Liver (tissue), 9 donors: ENCODE results near the gene CCBE1. TPM values are rescaled to one million over a fixed set of nuclear protein-coding genes. Genes with fewer than 3 reads are reported as not detected.

Source experiments
- DNase-seq: peaks from one replicate; pipeline ENCODE4 v3.0.0-alpha.2; 2017; ENCODE audit warnings: low spot score
- H3K27ac ChIP-seq, 2 donors: one replicate each; pipeline ENCODE4 v1.7.0; 2013; ENCODE audit warnings: inconsistent platforms in 2 of 2, low read length in 2 of 2, control low read depth in 1 of 2, low read depth in 1 of 2, mild to moderate bottlenecking in 1 of 2
- H3K27me3 ChIP-seq, 4 donors: one replicate each; pipeline versions ENCODE4 v1.6.1 to v1.7.0; 2013; ENCODE audit warnings: low read length in 3 of 4, inconsistent platforms in 1 of 4, mild to moderate bottlenecking in 1 of 4, moderate library complexity in 1 of 4; ENCODE audit not compliant: control insufficient read depth in 4 of 4, insufficient read depth in 4 of 4
- H3K36me3 ChIP-seq, 4 donors: one replicate each; pipeline versions ENCODE4 v1.6.1 to v1.7.0; 2013; ENCODE audit warnings: low read length in 3 of 4, mild to moderate bottlenecking in 3 of 4, low read depth in 1 of 4, moderate library complexity in 1 of 4; ENCODE audit not compliant: control insufficient read depth in 4 of 4, insufficient read depth in 3 of 4
- H3K4me1 ChIP-seq, 4 donors: one replicate each; pipeline versions ENCODE4 v1.6.1 to v1.7.0; 2013; ENCODE audit warnings: low read length in 3 of 4, mild to moderate bottlenecking in 3 of 4, moderate library complexity in 1 of 4; ENCODE audit not compliant: control insufficient read depth in 4 of 4, insufficient read depth in 4 of 4
- H3K4me3 ChIP-seq, 3 donors: one replicate each; pipeline versions ENCODE4 v1.6.1 to v1.7.0; 2013; ENCODE audit warnings: low read length in 3 of 3, control low read depth in 1 of 3, low read depth in 1 of 3, mild to moderate bottlenecking in 1 of 3
- H3K9ac ChIP-seq, 2 donors: one replicate each; pipeline ENCODE4 v1.7.0; 2013; ENCODE audit warnings: low read length in 2 of 2, mild to moderate bottlenecking in 2 of 2, moderate library complexity in 2 of 2, control low read depth in 1 of 2, low read depth in 1 of 2
- H3K9me3 ChIP-seq, 4 donors: one replicate each; pipeline versions ENCODE4 v1.6.1 to v1.7.0; 2013; ENCODE audit warnings: low read length in 3 of 4; ENCODE audit not compliant: control insufficient read depth in 4 of 4
- ATF3 ChIP-seq: IDR thresholded peaks from 2 replicates; pipeline ENCODE4 v1.6.1; 2016; ENCODE audit warnings: antibody characterized with exemption
- EGR1 ChIP-seq, 2 donors: IDR thresholded peaks; 2 replicates each; pipeline ENCODE4 v1.6.1; 2016 to 2018; ENCODE audit warnings: antibody characterized with exemption in 2 of 2, low read depth in 2 of 2
- FOXA2 ChIP-seq: IDR thresholded peaks from 2 replicates; pipeline ENCODE4 v1.6.1; 2016; ENCODE audit warnings: antibody characterized with exemption
- GABPA ChIP-seq, 2 donors: IDR thresholded peaks in 1 of 2; conservative IDR thresholded peaks in 1 of 2; 2 replicates each; pipeline ENCODE4 v1.6.1; 2016; ENCODE audit warnings: antibody characterized with exemption in 2 of 2, mild to moderate bottlenecking in 1 of 2, moderate library complexity in 1 of 2
- HNF4A ChIP-seq, 2 donors: conservative IDR thresholded peaks; 2 replicates each; pipeline ENCODE4 v1.6.1; 2016; ENCODE audit warnings: antibody characterized with exemption in 2 of 2, mild to moderate bottlenecking in 2 of 2
- HNF4G ChIP-seq: IDR thresholded peaks from 2 replicates; pipeline ENCODE4 v1.6.1; 2016; ENCODE audit warnings: antibody characterized with exemption
- JUND ChIP-seq, 2 donors: IDR thresholded peaks; 2 replicates each; pipeline ENCODE4 v1.6.1; 2016; ENCODE audit warnings: antibody characterized with exemption in 2 of 2
- NR2F2 ChIP-seq: IDR thresholded peaks from 2 replicates; pipeline ENCODE4 v1.6.1; 2016; ENCODE audit warnings: antibody characterized with exemption
- RAD21 ChIP-seq, 2 donors: IDR thresholded peaks; 2 replicates each; pipeline ENCODE4 v1.6.1; 2016; ENCODE audit warnings: antibody characterized with exemption in 2 of 2, mild to moderate bottlenecking in 2 of 2
- RXRA ChIP-seq, 2 donors: IDR thresholded peaks; 2 replicates each; pipeline ENCODE4 v1.6.1; 2017 to 2018; ENCODE audit warnings: antibody characterized with exemption in 2 of 2, mild to moderate bottlenecking in 1 of 2
- SP1 ChIP-seq: IDR thresholded peaks from 2 replicates; pipeline ENCODE4 v1.6.1; 2018; ENCODE audit warnings: antibody characterized with exemption, mild to moderate bottlenecking
- TAF1 ChIP-seq: conservative IDR thresholded peaks from 2 replicates; pipeline ENCODE4 v1.6.1; 2016; ENCODE audit warnings: antibody characterized with exemption, mild to moderate bottlenecking
- YY1 ChIP-seq: IDR thresholded peaks from 2 replicates; pipeline ENCODE4 v1.6.1; 2016; ENCODE audit warnings: antibody characterized with exemption, mild to moderate bottlenecking
- ZBTB33 ChIP-seq: IDR thresholded peaks from 2 replicates; pipeline ENCODE4 v1.6.1; 2016; ENCODE audit warnings: antibody characterized with exemption
- WGBS: extraction: QIAGEN DNeasy Blood & Tissue Kit; methylation state at CpG from one replicate; pipeline ENCODE4 v1.1.7; 2013; 5-methylcytosine and 5-hydroxymethylcytosine counted together
- polyA plus RNA-seq, 2 donors: library from polyadenylated mRNA; stranded (reverse) in 1 of 2; unstranded in 1 of 2; fragments of 200-250 nt in 1 of 2; fragments of >200 nt in 1 of 2; fragmentation: Nextera tagmentation in 1 of 2; extraction: Ambion mirVana in 1 of 2; gene quantifications; one replicate each; pipeline versions ENCODE4 v1.2.1 to v1.2.3, GENCODE V29; 2013 to 2015
- total RNA-seq, 2 donors: library from RNA; depleted of rRNA; stranded (reverse); fragments of >200 nt; gene quantifications; one replicate each; pipeline ENCODE4 v1.2.3, GENCODE V29; 2014
- TF ChIP-seq, protein P1 (sequence below): IDR thresholded peaks from 2 replicates; pipeline ENCODE4 v1.6.1; 2016; ENCODE audit warnings: antibody characterized with exemption
- TF ChIP-seq, protein P2 (sequence below): fragments of 150-350 bp; IDR thresholded peaks from 2 replicates; pipeline ENCODE4 v1.5.1; 2017; ENCODE audit warnings: improper control_type of control experiment, low read depth, low read length; ENCODE audit not compliant: missing input control
- donor health status: healthy.
- donor health status: healthy.
- donor health status: healthy.
- donor health status: healthy.
- donor health status: healthy.

CCBE1 gene
- total and polyA plus RNA-seq, 4 donors = 1.8 to 2.6 (median 2.2) TPM

GRCh38 chr18:59629894-59630293 is 67.3 kb downstream of the CCBE1 start:
- peaks cover 0 to 2% (median 0%) of the 10 kb centered on the region in 4 donors for H3K27me3 ChIP-seq
- DNase-seq = no peak
- no peak overlapping the region for H3K9ac ChIP-seq
- H3K9me3 ChIP-seq = no peaks in the 10 kb centered on the region
- no peaks in the 10 kb centered on the region for H3K36me3 ChIP-seq
- no peak overlapping the region for H3K4me3 ChIP-seq
- no peaks in the 10 kb centered on the region for H3K4me1 ChIP-seq
- no peak for TF ChIP-seq YY1
- TF ChIP-seq, protein P1, sequence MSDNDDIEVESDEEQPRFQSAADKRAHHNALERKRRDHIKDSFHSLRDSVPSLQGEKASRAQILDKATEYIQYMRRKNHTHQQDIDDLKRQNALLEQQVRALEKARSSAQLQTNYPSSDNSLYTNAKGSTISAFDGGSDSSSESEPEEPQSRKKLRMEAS = no peak
- no peak for TF ChIP-seq RAD21 (IDR thresholded peaks at IDR 0.05)
- TF ChIP-seq JUND (IDR thresholded peaks at IDR 0.05) = no peak
- no peak for TF ChIP-seq NR2F2
- TF ChIP-seq RXRA (IDR thresholded peaks at IDR 0.05) = no peak
- TF ChIP-seq SP1 = no peak
- no peak for TF ChIP-seq TAF1
- WGBS = 65% methylated on average over 6 of the region's 6 CpGs
- no peak overlapping the region for H3K27ac ChIP-seq

- Histone ChIP-seq H3K9me3 (no peaks in the 10 kb centered on the region), H3K4me3 (no peak overlapping the region), H3K36me3 (no peaks in the 10 kb centered on the region), H3K27ac (no peak overlapping the region), H3K4me1 (no peaks in the 10 kb centered on the region), H3K9ac (no peak overlapping the region), H3K27me3 (peaks cover 0 to 2% (median 0%) of the 10 kb centered on the region in 4 donors)
- WGBS = 90% methylated on average over 1 of the region's 1 CpG
- DNase-seq = no peak
- no peak for TF ChIP-seq RAD21 (IDR thresholded peaks at IDR 0.05)
- no peak for TF ChIP-seq HNF4G
- TF ChIP-seq, protein P1 = no peak
- TF ChIP-seq, protein P2, sequence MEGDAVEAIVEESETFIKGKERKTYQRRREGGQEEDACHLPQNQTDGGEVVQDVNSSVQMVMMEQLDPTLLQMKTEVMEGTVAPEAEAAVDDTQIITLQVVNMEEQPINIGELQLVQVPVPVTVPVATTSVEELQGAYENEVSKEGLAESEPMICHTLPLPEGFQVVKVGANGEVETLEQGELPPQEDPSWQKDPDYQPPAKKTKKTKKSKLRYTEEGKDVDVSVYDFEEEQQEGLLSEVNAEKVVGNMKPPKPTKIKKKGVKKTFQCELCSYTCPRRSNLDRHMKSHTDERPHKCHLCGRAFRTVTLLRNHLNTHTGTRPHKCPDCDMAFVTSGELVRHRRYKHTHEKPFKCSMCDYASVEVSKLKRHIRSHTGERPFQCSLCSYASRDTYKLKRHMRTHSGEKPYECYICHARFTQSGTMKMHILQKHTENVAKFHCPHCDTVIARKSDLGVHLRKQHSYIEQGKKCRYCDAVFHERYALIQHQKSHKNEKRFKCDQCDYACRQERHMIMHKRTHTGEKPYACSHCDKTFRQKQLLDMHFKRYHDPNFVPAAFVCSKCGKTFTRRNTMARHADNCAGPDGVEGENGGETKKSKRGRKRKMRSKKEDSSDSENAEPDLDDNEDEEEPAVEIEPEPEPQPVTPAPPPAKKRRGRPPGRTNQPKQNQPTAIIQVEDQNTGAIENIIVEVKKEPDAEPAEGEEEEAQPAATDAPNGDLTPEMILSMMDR = no peak
- no peak for TF ChIP-seq GABPA (IDR thresholded peaks at IDR 0.05 in 1 of 2, conservative IDR thresholded peaks at IDR 0.05 in 1 of 2)
- no peak for TF ChIP-seq EGR1 (IDR thresholded peaks at IDR 0.05; ENCODE audit: low read depth in 2 of 2)
- no peak for TF ChIP-seq NR2F2
- no peak for TF ChIP-seq RXRA (IDR thresholded peaks at IDR 0.05)
- no peak for TF ChIP-seq ZBTB33
- TF ChIP-seq TAF1 = no peak
- TF ChIP-seq HNF4A (conservative IDR thresholded peaks at IDR 0.05) = no peak
- TF ChIP-seq FOXA2 = no peak
- TF ChIP-seq JUND (IDR thresholded peaks at IDR 0.05) = no peak
- no peak for TF ChIP-seq ATF3
Observed at GRCh38 chr18:59628995-59629394, 68.2 kb downstream of the CCBE1 start.
